Neutrophil (primary cell): ENCODE data around the gene GALNT16.

ENCODE experiments used
- H3K27ac ChIP-seq: fragments of 200-600 bp; sonication (generic); 2 replicates; pipeline ENCODE4 v1.5.1; 2016; ENCODE audit warnings: mild to moderate bottlenecking, moderate library complexity
- H3K27me3 ChIP-seq: fragments of 200-600 bp; sonication (generic); 2 replicates; pipeline ENCODE4 v1.6.0; 2016; ENCODE audit warnings: mild to moderate bottlenecking
- H3K36me3 ChIP-seq: fragments of 200-600 bp; sonication (generic); 2 replicates; pipeline ENCODE4 v1.5.1; 2017
- H3K4me1 ChIP-seq, 2 experiments: fragments of 200-600 bp in 1 of 2; sonication (generic) in 1 of 2; 1 replicate in 1 of 2; 2 replicates in 1 of 2; pipeline versions ENCODE4 v1.5.1 to v1.6.1; 2013 to 2016; ENCODE audit warnings: low read depth in 1 of 2, low read length in 1 of 2, mild to moderate bottlenecking in 1 of 2, moderate library complexity in 1 of 2; ENCODE audit not compliant: control insufficient read depth in 1 of 2, insufficient read depth in 1 of 2
- H3K4me3 ChIP-seq, 2 experiments: fragments of 200-600 bp in 1 of 2; sonication (generic) in 1 of 2; 1 replicate in 1 of 2; 2 replicates in 1 of 2; pipeline ENCODE4 v1.5.1; 2013 to 2016; ENCODE audit warnings: low read depth in 1 of 2, low read length in 1 of 2, mild to moderate bottlenecking in 1 of 2, moderate library complexity in 1 of 2
- H3K9me3 ChIP-seq: fragments of 200-600 bp; sonication (generic); 2 replicates; pipeline ENCODE4 v1.5.1; 2016
- TF ChIP-seq, protein P1 (sequence below): fragments of 200-600 bp; sonication (generic); IDR thresholded peaks from 2 replicates; pipeline ENCODE4 v1.5.1; 2016; ENCODE audit warnings: antibody characterized with exemption

The GALNT16 gene

DNA sequence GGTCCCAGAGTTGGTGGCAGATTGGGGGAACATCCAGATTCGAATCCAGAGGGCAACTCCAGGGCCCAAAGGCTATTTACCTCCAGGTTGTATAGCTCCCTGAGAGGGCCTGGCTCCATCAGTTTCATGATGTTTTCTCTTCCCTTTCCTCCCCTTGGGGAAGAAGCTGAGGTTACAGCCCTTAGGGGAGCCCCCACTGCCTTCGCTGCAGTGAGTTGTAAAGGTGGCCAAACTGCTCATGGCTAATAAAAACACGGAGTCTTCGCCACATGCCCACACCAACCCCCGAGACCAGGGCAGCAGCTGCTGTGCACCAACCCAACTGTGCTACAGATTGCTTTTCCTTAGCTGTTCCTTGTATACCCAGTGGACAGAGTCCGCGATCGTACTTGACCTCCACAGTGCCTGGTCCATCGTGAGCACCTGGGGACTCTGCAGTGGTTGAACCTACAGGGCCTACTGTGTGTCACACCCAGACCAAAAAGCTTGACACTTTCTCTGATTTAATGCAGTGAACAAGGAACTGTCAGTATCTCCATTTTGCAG, 20.9 kb downstream of the GALNT16 start:
- H3K27ac ChIP-seq = no peak overlapping the region
- TF ChIP-seq, protein P1, sequence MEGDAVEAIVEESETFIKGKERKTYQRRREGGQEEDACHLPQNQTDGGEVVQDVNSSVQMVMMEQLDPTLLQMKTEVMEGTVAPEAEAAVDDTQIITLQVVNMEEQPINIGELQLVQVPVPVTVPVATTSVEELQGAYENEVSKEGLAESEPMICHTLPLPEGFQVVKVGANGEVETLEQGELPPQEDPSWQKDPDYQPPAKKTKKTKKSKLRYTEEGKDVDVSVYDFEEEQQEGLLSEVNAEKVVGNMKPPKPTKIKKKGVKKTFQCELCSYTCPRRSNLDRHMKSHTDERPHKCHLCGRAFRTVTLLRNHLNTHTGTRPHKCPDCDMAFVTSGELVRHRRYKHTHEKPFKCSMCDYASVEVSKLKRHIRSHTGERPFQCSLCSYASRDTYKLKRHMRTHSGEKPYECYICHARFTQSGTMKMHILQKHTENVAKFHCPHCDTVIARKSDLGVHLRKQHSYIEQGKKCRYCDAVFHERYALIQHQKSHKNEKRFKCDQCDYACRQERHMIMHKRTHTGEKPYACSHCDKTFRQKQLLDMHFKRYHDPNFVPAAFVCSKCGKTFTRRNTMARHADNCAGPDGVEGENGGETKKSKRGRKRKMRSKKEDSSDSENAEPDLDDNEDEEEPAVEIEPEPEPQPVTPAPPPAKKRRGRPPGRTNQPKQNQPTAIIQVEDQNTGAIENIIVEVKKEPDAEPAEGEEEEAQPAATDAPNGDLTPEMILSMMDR = no peak
- H3K9me3 ChIP-seq = no peaks in the 10 kb centered on the region
- H3K27me3 ChIP-seq = peaks cover 20% of the 10 kb centered on the region
- no peak overlapping the region for H3K4me3 ChIP-seq
- H3K4me1 ChIP-seq = no peaks in the 10 kb centered on the region
- H3K36me3 ChIP-seq = no peaks in the 10 kb centered on the region

DNA sequence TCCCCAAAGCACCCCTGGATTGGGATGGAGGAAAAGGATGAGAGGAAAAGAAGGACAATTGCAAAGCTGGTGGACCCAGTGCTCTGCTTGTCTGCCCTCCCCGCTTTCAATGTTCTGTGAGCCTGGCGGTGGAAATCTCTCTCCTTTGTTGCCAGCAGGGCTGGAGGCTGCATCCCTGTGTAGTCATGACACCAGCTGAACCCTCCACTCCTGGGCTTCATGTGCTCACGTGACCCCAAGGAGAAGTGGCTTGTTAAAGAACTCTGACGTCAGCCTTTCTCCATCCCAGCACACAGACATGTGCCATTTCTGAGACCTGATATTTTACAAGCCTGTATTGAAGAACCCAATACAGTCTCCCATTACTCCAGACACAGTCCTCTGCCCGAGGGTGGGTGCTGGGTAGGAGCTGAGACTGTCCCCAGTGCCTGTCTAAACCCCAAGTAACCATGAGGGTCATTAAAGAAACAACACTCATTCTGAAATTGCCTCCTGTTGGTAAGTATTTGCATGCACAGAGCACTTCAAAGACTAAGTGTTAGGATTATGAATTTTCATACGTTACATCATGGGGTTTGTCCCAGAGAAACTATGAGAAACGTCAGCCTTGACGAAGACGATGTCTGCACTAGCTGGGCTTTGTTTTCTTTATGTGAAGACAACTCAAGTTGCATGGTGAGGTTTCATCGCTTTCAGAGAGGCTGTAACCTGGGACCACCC, 21.7 kb downstream of the GALNT16 start:
- no peaks in the 10 kb centered on the region for H3K4me1 ChIP-seq
- no peaks in the 10 kb centered on the region for H3K36me3 ChIP-seq

DNA sequence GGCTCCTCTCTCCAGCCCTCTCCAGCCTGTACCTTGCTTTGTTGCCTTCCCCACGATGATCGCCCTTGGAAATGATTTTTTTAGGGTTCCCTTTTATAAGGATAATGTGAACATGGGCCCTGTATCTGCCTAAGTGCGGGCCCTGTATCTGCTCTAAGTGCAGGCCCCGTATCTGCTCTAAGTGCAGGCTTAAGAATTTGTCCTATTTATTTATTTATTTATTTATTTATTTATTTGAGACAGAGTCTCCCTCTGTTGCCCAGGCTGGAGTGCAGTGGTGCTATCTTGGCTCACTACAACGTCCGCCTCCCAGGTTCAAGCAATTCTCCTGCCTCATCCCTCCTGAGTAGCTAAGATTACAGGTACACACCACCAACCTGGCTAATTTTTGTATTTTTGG, 22.5 kb downstream of the GALNT16 start:
- TF ChIP-seq, protein P1 = no peak
- H3K27me3 ChIP-seq = peaks cover 18% of the 10 kb centered on the region
- no peaks in the 10 kb centered on the region for H3K4me1 ChIP-seq
- H3K27ac ChIP-seq = no peak overlapping the region
- H3K9me3 ChIP-seq = no peaks in the 10 kb centered on the region
- H3K4me3 ChIP-seq = no peak overlapping the region
- H3K36me3 ChIP-seq = no peaks in the 10 kb centered on the region

More for the DNA sequence above, 21.7 kb downstream of the GALNT16 start:
- TF ChIP-seq, protein P1 = no peak
- no peaks in the 10 kb centered on the region for H3K9me3 ChIP-seq
- no peak overlapping the region for H3K27ac ChIP-seq
- H3K4me3 ChIP-seq = no peak overlapping the region
- peaks cover 18% of the 10 kb centered on the region for H3K27me3 ChIP-seq

DNA sequence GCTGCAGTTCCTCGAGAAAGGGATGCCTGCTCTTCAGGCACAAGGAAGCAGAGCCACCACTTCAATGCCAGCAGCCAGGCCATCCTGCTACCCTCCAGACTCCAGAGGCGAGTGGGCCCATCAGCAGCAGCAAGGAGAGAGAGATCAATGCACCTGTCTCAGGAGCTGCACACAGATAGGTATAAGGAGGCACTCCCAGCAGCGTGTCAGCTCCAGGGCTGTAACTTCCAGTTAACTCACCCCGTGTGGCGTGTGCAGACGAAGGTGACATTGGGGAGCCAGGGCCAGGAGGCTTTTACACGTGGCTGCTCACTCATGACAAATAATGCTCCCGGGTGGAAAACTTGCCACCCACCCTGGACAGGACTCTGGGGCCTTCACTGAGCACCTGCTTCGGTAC, 24.2 kb downstream of the GALNT16 start:
- H3K27ac ChIP-seq = no peak overlapping the region
- no peak overlapping the region for H3K4me3 ChIP-seq
- no peaks in the 10 kb centered on the region for H3K36me3 ChIP-seq
- H3K4me1 ChIP-seq = no peaks in the 10 kb centered on the region
- TF ChIP-seq, protein P1 = no peak
- H3K27me3 ChIP-seq = peaks cover 14% of the 10 kb centered on the region
- no peaks in the 10 kb centered on the region for H3K9me3 ChIP-seq

DNA sequence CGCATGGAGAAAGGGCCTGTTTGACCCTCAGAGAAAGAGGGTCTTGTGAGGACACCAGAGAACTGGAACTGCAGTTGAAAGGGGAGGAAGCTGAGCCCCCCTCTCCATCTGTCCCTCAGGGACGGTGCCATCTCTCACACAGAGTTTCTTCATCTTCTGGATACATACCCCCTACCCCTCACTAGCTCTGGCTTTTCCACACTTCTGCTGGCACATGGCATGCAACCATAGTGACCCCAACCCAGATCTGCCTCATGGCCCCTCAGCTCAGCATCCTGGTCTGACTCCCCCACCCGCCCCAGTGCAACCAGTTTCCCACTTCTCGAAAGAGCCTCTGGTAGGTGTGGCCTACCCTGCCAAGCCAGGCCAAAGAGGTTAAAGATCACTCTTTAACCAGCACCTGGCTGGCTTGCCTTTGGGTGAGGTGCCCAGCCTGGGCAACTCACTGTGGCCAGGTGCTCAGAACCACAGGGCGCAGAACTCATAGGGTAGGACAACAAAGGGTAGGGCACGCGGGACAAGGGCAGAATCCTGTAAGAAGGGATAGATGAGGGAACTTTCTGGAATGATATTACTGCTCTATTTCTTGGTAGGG, 25.8 kb downstream of the GALNT16 start:
- Histone ChIP-seq H3K27me3 (peaks cover 3% of the 10 kb centered on the region), H3K36me3 (no peaks in the 10 kb centered on the region), H3K9me3 (no peaks in the 10 kb centered on the region), H3K27ac (no peak overlapping the region), H3K4me3 (no peak overlapping the region), H3K4me1 (no peaks in the 10 kb centered on the region)
- TF ChIP-seq, protein P1 = no peak
